Retina (tissue), 1 donor: ENCODE data around the gene ARHGAP44.

Experiments used
- DNase-seq: peaks from one replicate; pipeline ENCODE4 v3.0.0-alpha.2; 2016

ARHGAP44 gene

GRCh38 chr17:12907477-12907876, 118.2 kb downstream of the ARHGAP44 start:
- DNase-seq, result no peak

- no peak for DNase-seq
Observed at GRCh38 chr17:12909046-12909445, 119.7 kb downstream of the ARHGAP44 start.

- no peak for DNase-seq
Observed at GRCh38 chr17:12909511-12909910, 120.2 kb downstream of the ARHGAP44 start.

- DNase-seq, result no peak
Observed at GRCh38 chr17:12911239-12911638, 121.9 kb downstream of the ARHGAP44 start.

GRCh38 chr17:12917399-12917798, 128.1 kb downstream of the ARHGAP44 start:
- no peak for DNase-seq

DNA sequence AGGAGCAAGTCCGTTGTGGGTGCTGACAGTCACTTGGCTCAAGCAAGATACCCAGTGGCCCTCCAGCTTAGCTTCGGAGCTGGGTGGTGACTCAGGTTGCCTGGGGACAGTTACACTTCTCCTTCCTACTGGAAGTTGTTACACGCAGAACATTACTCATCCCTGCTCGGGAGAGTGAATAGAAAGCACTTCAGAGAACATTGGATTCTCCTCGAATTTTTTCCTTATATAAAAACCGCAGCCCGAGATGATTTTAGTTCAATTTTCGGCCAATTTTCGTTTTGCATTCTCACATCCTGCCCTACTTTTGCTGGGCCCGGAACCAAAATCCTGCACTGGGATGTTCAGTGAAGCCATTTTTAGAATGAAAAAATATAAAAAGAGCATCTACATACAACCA, 128.8 kb downstream of the ARHGAP44 start:
- DNase-seq, result no peak

DNA sequence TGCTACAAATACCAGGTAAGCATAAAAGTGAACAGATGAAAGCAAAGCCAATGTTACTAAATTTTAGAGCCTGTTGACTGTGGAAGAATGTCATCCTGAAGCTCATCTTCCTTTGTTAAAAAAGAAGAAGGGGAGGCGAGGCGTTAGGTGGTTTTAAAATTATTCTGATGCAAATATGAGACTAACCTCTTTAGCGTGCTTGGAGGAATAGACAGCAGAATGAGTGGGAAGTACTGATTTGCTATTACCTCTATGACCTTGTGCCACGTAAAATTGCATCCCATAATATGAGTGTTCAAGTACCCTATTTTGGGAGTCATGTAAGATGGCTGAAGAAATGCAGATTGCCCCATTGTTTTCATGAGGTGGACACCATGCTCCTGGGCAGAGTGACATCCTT, 132.8 kb downstream of the ARHGAP44 start:
- no peak for DNase-seq

DNA sequence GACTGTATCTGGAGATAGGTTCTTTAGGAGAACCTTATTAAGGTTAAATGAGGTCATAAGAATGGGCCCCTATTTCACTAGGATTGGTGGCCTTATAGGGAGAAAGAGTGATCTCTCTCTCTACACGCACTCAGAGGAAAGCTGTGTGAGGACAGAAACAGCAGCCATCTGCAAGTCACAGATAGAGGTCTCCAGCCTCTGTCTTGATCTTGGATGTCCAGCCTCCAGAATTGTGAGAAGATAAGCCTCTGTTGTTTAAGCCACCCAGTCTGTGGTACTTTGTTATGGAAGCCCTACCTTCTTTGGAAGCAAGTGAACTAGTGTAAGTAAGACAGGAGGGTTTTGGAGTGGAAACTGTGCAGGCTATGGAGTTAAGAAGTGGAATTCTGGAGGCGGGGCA, 135.3 kb downstream of the ARHGAP44 start:
- DNase-seq, result no peak

- DNase-seq, result no peak
Observed at GRCh38 chr17:12927001-12927400, 137.7 kb downstream of the ARHGAP44 start.

DNA sequence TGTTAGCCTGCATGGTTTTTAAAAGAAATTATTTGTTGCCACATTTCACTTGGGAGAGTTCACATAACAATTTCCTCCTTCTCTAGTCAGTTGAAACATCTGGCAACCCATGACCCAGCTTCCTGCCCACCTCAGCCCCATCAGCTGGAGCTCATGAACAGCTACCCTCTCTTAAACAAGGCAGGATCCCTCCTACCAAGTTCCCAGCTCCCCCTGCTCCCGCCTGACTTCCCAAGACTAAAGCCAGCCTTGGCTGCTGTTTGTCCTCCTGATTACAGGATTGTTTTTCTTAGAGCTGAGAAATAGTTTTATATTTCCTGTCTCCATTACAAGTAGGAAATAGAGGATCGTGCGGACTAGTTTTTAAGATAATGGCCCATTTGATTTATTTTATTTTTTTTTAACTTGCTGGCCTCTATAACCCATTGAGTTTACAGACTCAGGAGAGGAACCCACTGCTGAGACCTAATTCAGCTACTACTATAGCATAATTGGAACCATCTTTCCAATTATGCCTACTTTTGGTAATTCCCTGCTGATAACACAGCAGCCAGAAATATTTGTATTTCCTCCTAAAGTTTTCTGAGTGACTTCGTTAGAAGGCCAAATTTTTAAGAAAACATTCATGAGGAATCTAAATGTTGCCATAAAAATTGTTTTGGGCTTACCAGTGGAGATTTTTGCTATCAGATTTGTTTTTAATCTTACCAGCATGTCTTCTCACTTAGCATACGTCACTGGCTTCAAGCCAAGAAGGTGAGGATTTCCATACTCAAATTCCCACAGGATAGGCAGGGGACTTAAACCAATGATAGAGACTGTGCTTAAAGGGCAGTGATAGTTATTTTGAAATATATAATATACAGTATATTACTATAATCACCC, 138.5 kb downstream of the ARHGAP44 start:
- DNase-seq, result no peak

DNA sequence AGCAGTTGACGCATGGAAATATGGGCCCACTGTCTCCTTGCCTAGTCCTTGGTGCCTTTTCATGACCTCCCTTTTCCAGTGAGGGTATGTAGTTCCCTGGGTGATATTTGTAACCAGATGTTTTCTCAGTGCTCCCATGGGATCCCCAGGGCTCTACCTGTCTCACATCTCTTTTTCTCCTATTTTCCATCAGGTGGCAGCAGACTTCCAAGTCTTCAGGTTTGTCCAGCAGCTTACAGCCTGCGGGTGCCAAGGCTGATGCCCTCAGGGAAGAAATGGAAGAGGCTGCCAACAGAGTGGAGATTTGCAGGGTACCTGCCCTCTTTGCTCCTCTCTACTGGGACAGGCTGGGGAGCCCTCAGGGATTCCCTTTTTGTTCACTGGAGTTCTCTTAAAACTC, 139.4 kb downstream of the ARHGAP44 start:
- DNase-seq, result no peak

GRCh38 chr17:12936501-12936900, 147.2 kb downstream of the ARHGAP44 start:
- no peak for DNase-seq

GRCh38 chr17:12940699-12941098, 151.4 kb downstream of the ARHGAP44 start:
- no peak for DNase-seq

DNA sequence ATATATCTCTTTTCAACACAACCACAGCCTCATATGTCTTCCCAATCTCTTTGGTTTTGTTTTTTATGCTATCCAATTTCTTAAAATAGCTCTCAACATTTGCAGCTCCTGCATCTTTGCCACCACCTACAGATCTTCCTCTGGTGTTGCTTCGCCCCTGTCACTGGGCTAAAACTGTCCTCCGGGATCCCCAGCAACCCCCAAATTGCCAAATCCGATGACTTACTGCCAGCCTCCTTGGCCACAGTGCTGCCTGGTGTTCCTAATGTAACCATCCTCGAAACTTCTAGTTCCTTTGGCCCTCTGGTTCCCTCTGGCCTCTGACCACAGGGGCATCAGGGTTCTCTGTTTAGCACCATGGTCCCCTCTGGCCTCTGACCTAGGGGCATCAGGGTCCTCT, 157.7 kb downstream of the ARHGAP44 start:
- no peak for DNase-seq

- DNase-seq, result no peak
Observed at GRCh38 chr17:12952012-12952411, 162.7 kb downstream of the ARHGAP44 start.

GRCh38 chr17:12953156-12953555, 163.9 kb downstream of the ARHGAP44 start:
- no peak for DNase-seq

DNA sequence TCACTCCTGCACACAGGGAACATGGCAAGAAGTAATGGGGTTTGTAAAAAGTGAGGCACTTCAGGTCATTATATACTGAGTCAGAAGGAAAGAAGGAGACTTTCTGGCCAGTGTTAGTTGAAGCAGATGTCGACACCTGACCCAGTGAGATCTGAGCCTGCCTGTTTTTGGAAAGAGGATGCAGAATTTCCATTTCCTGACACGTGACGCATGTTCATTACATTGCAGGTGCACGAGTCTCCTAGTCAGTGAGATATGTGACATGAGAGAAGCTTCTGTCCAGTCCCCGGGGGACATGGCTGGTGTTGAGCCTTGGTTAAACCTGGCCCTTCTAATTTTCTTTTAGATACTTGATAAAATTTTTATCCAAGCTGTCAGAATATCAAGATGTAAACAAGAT, 166.2 kb downstream of the ARHGAP44 start:
- no peak for DNase-seq

DNA sequence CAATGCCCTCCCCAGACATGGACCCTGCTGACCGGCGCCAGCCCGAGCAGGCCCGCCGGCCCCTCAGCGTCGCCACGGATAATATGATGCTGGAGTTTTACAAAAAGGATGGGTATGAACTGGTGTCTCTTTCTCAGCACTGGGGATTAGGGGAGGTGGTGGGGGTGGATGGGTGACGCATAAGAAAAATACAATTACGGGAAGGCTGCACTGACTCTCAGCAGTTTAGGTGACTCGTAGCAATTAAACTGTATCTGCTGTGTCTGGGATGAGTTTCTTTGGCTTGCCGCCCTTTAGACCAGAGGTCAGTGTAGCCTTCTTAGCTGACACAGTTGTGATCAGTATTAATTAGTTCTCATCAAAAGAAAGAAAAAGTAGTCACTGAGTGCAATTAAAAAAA, 169.5 kb downstream of the ARHGAP44 start:
- DNase-seq, result no peak

DNA sequence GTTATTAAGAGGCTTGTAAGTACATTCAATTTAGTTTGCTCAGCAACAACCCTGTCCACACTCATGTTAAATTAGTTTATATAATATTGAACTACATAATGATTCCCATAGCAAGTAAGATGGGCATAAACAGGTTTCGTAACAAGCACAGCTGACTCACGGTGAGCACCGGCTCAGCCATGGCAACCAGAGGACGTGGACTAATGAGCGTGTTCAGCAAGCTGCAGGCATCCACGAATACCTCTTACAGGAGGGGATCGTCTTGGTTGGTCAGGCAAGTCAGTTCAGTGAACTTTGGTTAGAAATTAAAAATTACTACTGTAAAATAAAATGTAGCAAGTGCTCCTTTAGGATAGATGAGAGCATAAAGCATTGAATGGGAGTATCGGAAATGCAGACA, 170.1 kb downstream of the ARHGAP44 start:
- DNase-seq, result no peak

GRCh38 chr17:12961655-12962054, 172.4 kb downstream of the ARHGAP44 start:
- no peak for DNase-seq

DNA sequence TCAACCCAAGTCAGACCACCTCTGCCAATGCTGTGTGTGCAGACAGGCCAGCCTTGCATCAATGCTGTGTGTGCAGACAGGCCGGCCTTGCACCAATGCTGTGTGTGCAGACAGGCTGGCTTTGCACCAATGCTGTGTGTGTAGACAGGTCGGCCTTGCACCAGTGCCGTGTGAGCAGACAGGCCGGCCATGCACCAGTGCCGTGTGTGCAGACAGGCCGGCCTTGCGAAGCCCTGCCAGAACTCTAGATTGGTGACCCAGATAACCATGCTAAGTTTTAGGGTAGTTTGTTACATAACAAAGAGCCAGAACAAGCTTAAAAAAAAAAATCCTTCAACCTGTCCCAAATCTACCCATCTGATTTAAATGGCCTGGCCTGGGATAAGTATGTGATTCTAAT, 174.2 kb downstream of the ARHGAP44 start:
- DNase-seq, result no peak

- DNase-seq, result no peak
Observed at GRCh38 chr17:12964162-12964561, 174.9 kb downstream of the ARHGAP44 start.

DNA sequence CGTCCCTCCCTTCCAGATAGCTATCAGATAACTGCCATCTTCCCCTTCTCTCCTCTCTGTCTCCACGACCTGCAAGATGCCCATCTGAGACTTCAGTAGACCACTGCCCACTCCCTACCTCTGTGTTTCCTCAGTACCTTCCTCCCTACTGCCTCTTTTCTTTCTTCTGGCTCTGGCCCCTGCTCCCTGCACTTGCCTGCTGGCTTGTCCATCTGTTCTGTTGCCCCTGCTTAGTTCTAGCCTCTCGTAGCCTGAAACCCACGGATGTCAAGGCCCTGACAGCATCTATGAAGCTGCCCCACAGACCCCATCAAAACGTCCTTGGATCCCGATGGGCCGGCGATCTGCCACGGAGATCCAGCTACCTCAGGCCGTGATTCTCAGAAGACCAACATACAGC, 175.5 kb downstream of the ARHGAP44 start:
- DNase-seq, result no peak

DNA sequence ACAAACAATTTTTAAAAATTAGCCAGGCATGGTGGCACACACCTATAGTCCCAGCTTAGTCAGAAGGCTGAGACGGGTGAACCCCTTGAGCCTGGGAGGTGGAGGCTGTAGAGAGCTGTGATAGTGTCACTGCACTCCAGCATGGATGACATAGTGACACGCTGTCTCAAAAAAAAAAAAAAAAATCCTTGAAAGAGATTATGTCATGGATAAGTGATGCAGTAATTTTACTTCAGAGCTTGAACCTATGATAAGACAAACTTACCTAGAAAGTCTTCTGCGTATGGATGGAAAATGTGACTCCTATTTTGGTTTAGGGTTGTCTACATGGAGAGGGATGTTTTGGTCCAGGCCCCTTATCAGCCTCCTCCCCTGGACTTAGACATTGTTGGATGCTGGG, 176.7 kb downstream of the ARHGAP44 start:
- no peak for DNase-seq

DNA sequence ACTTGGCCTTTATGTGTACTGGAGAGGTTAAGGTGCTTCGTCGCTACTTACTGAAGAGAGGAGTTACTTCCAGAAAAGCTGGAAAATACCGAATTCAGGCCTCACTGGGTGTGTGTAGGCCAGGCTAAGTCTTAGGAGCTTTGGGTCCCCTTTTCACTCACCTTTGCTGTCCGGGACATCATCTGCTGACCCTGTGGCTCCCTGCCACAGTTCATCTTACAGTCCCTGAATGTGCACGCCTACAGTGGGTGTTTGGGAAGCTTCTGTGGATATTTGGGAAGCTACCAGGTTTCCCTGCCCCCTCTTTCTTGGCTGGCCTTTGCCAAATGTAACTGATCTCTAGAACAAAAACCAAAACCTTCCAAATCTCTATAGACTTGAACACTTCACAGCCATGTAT, 177.1 kb downstream of the ARHGAP44 start:
- no peak for DNase-seq
